ENCODE data around the gene SNX2. TPM values are rescaled to one million over a fixed set of nuclear protein-coding genes. Genes with fewer than 3 reads are reported as not detected.

The SNX2 gene
- 30.9 and 41.0 TPM in 2 replicates for total RNA-seq

GRCh38 chr5:122774861-122775549 is at the start of gene SNX2:
TSS of gene SNX2 (plus strand) at chr5:122775080. CDS start at chr5:122775104, 24 bp downstream.

GRCh38 chr5:122845229-122846050 is 70.6 kb downstream of the SNX2 start, which contains the start of gene SNX24:
TSS of gene SNX24 (plus strand) at chr5:122845613. CDS start at chr5:122845634, 21 bp downstream.

Other genes starting within 250 kb of the SNX2 start
- 18.7 and 22.4 TPM in 2 replicates for gene SNX24, start 70.5 kb downstream of the SNX2 start, total RNA-seq

All from hair follicular keratinocyte (primary cell).